ENCODE measurements around the gene SIDT1.
A peak's percentile ranks its signal among the peaks of the same experiment; 100 is the strongest.

The SIDT1 gene

GRCh38 chr3:113516115-113516505 lies 16.2 kb upstream of the SIDT1 start:
- no peaks in the 10 kb centered on the region for H3K9me3 ChIP-seq
- no peaks in the 10 kb centered on the region for H3K4me1 ChIP-seq
- H3K27me3 ChIP-seq = peaks cover 24% of the 10 kb centered on the region
- peak; percentile 45 for TF ChIP-seq CTCF (IDR thresholded peaks at IDR 0.05; ENCODE audit: low read depth, low read length)
- peak; percentile 10 for DNase-seq
- H3K4me3 ChIP-seq (ENCODE audit: low read depth, low read length) = peak overlapping the region; percentile 94
- no peaks in the 10 kb centered on the region for H3K36me3 ChIP-seq

DNA sequence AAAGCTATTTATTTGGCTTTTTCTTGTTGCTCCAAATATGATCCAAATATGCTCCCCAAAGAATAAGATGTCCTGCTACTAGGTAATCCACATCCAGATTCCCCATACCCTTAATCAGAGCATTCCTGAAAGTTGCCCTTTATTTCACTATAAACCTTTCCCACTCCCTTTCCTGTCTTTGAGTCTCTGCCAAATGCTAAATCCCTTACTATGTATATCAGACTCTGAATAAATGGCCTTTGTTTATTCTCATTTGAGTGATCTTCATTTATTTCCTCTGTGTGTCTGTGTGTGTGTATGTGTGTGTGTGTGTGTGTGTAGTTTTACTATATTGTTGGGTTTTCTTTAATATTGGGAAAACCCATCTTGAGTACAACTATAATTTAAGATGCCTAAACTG lies 10.4 kb upstream of the SIDT1 start:
- Histone ChIP-seq H3K9me3 (no peaks in the 10 kb centered on the region), H3K27me3 (peaks cover 40% of the 10 kb centered on the region), H3K36me3 (no peaks in the 10 kb centered on the region), H3K4me1 (no peaks in the 10 kb centered on the region), H3K4me3 (ENCODE audit: low read depth, low read length) (no peak overlapping the region)
- TF ChIP-seq CTCF (IDR thresholded peaks at IDR 0.05; ENCODE audit: low read depth, low read length) = no peak
- DNase-seq = no peak

- no peaks in the 10 kb centered on the region for H3K36me3 ChIP-seq
- no peaks in the 10 kb centered on the region for H3K4me1 ChIP-seq
- H3K9me3 ChIP-seq = no peaks in the 10 kb centered on the region
- no peak for TF ChIP-seq CTCF (IDR thresholded peaks at IDR 0.05; ENCODE audit: low read depth, low read length)
- DNase-seq = no peak
- H3K27me3 ChIP-seq = peaks cover 43% of the 10 kb centered on the region
- H3K4me3 ChIP-seq (ENCODE audit: low read depth, low read length) = no peak overlapping the region
Observed at GRCh38 chr3:113523241-113523640, 9.1 kb upstream of the SIDT1 start.

DNA sequence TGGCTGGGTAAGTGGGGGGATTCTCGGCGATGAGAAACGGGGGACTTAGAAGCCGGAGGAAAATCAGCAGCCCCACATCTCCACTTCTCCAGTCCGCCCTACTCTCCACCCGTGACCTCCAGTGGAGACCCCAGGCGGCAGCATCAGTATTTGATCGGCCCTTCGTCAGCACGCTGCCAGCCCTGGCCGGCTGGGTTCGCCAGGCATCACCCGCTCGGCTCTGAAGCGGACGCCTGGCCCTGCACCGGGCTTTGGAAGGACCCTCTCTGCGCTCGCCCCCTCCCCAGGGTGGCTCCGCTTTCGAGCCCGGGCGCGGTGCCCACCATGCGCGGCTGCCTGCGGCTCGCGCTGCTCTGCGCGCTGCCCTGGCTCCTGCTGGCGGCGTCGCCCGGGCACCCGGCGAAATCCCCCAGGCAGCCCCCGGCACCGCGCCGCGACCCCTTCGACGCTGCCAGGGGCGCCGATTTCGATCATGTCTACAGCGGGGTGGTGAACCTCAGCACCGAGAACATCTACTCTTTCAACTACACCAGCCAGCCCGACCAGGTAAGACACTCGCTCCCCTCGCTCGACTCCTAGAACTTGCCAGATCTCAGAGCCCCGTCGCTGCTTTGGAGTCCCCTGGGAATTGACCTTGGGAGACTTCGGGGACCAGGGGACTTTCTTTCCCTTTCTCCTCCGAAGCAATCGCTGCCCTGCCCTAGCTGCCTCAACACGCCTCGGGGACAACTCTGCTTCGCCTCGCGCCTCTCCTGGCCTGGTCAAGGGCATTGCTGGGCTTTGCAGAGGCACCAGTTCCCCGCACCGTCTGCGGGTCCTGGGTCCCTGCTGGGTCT lies 561 bp downstream of the SIDT1 start:
- H3K27me3 ChIP-seq = peaks cover 64% of the 10 kb centered on the region
- DNase-seq = peak; percentile 33
- TF ChIP-seq CTCF (IDR thresholded peaks at IDR 0.05; ENCODE audit: low read depth, low read length) = 0 out of 2 replicates have a peak, but pooled peaks have one; percentile 1
- no peaks in the 10 kb centered on the region for H3K4me1 ChIP-seq
- no peaks in the 10 kb centered on the region for H3K9me3 ChIP-seq
- H3K36me3 ChIP-seq = no peaks in the 10 kb centered on the region
- H3K4me3 ChIP-seq (ENCODE audit: low read depth, low read length) = peak overlapping the region; percentile 42

GRCh38 chr3:113533534-113533892 lies 1.2 kb downstream of the SIDT1 start:
- Histone ChIP-seq H3K4me3 (ENCODE audit: low read depth, low read length) (peak overlapping the region; percentile 42), H3K27me3 (peaks cover 64% of the 10 kb centered on the region), H3K4me1 (no peaks in the 10 kb centered on the region), H3K36me3 (no peaks in the 10 kb centered on the region), H3K9me3 (no peaks in the 10 kb centered on the region)
- TF ChIP-seq CTCF (IDR thresholded peaks at IDR 0.05; ENCODE audit: low read depth, low read length) = no peak
- DNase-seq = no peak

DNA sequence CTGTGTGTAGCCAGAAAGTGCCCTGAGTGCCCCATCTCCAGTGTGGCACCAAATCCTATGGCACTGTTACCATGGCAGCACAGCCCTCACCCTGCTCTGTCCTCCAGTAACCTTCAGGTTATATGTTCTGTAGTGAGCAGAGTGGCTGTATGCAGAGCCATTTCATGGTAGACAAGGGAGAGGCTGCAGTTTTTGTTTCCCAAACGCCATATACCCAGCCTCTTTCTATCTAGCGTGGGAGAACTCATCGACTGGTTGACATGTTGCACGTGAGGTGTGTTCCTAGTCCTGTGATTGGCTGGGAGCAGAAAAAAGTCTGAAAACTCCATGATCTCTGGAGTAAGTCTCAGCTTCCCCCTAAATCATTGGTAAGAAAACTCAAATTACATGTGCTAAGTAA lies 2.0 kb downstream of the SIDT1 start:
- Histone ChIP-seq H3K9me3 (no peaks in the 10 kb centered on the region), H3K27me3 (peaks cover 67% of the 10 kb centered on the region), H3K4me1 (no peaks in the 10 kb centered on the region), H3K36me3 (no peaks in the 10 kb centered on the region), H3K4me3 (ENCODE audit: low read depth, low read length) (no peak overlapping the region)
- DNase-seq = no peak
- no peak for TF ChIP-seq CTCF (IDR thresholded peaks at IDR 0.05; ENCODE audit: low read depth, low read length)

Data from BE2C (cell line).